Dermis blood vessel endothelial cell (primary cell): Measurements from ENCODE around the gene EIF4A3. TPM values are rescaled to one million over a fixed set of nuclear protein-coding genes. Genes with fewer than 3 reads are reported as not detected.

Source experiments
- DNase-seq: peaks from one replicate; pipeline ENCODE4 v3.0.0; 2010
- total RNA-seq: library from RNA; depleted of rRNA; stranded (reverse); fragments of >200 nt; gene quantifications from 2 replicates; pipeline ENCODE4 v1.2.3, GENCODE V29; 2014

EIF4A3 gene
- total RNA-seq, 1 donor from 2014 or later, result 99.6 TPM

DNA sequence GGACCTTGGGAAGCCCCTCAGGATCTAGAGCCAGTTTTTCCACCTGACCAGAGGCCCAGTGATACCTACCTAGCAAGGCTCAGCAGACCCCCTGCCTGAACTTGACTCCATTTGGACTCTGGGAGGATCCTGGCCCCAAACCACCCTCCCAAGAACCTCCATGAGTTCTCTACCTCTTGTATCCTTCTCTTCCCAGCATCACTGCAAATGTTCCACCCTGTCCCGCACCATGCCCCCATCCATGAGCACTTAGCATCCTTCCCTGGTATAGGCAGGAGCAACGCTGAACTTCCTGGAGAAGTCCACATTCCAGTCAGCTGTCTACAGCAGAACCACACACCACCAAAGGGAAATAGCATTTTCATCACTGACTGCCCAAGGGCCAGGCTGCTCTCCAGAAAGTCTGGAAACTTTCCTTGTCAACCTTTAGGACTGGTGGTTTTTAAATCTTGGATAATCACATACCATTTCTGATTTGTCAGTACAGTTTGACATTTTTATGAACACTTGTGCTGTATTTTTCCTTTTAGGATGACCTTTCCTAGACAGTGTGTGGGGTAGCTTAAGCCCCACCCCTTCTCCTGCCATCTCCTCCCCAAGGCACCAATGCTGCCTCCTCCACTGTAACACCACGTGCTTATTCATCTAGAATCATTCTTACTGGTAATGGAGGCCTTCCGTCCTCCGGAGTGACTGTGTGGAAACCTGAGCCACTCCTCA, 13.9 kb downstream of the EIF4A3 start:
- DNase-seq, result no peak

DNA sequence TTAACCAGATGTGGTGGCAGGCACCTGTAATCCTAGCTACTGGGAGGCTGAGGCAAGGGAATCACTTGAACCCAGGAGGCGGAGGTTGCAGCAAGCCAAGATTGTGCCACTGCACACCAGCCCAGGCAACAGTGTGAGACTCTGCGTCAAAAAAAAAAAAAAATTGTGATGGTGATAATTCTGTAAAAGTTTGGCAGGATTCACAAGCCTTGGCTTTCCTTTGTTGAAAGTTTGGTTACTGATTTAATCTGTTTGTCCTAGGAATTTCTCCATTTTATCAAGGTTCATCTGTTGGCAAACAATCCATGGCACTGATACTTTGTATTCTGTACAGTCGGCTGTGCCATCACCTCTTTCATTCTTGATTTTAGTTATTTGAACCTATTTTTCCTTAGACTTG, 15.9 kb downstream of the EIF4A3 start:
- no peak for DNase-seq

DNA sequence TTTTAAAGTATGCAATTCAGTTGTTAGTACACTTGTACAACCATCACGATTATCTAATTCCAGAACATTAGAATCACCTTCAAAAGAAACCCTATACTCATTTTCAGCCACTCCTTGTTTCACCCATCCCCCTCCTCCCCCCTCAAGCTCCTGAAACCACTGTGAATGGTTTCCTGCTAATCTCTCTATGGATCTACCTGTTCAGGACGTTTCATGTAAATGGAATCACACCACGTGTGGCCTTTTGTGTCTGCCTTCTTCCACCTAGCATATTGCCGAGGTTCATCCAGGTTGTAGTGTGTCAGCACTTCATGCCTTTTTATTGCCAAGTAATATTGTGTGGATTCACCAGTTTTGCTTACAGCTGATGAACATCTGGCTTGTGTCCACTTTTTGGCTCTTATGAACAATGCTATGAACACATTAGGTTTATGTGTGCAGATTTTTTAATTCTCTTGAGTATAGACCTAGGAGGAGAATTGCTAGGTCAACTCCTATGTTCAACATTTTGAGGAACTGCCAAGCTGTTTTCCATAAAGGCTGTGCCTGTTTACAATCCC, 17.8 kb downstream of the EIF4A3 start:
- no peak for DNase-seq

DNA sequence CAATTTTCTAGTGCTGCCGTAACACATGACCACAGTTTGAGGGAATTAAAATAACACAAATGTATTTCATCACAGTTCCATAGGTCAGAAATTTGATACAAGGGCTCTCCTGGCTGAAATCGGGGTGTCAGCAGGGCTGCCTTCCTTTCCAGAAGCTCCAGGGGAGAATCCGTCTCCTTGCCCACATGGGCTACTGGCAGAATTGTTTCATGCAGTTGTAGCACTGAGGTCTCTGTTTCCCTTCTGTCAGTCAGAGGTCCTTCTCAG, 20.5 kb downstream of the EIF4A3 start:
- no peak for DNase-seq

DNA sequence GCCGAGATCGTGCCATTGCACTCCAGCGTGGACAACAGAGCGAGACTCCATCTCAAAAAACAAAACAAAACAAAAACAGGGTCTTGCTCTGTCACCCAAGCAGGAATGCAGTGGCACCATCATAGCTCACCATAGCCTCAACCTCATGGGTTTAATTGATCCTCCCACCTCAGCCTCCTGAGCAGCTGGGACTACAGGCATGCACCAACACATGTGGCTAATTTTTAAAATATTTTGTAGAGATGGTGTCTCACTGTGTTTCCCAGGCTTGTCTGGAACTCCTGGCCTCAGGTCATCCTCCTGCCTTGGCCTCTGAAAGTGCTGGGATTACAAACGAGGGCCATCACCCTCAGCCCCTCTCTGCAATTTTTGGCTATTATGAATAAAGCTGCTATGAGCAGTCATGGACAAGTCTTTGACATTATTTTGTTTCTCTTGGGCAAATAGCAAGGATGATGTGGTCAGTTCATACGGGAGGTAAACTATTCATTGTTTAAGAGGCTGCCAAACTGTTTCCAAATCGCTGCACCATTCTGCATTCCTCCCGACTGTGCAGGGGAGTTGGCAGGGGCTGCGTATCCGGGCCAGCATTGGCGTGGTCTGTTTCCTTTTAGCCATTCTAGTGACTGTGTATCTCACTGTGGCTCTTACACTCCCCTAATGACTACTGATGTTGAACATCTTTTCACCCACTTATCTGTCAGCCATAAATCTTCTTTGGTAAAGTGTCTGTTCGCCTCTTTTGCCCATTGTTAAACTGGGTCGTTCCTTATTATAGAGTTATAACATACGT, 21.1 kb downstream of the EIF4A3 start:
- peak; percentile 11 for DNase-seq

DNA sequence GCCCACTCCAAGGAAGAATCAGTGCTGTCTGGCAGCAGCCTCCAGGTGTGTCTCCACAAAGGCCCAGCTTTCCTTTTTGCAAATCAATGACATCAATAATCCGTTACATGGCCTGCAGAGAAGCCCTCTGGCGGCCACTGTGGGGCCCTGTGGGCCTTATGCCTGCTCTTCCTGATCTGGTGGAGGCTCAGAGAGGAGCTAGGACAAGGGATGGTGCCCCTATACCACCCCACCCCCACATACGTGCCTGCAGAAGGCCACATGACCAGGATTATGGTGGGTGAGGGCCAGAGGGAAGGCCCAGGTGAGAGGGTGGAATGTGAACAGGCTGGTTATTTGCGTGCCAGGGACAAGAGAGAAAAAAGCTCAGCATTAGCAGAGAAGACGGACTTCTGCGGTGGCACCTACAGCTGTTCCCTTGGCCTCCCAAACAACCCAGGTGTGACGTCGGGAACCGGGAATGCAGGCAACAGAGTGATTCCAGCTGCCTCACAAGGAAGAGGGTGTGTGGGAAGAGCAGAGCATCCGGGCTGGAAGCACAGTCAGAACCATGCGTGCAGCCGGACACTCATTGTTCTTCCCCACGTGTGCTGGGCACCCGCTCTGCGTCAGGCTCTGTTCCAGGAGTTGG, 22.5 kb downstream of the EIF4A3 start:
- peak; percentile 47 for DNase-seq

DNA sequence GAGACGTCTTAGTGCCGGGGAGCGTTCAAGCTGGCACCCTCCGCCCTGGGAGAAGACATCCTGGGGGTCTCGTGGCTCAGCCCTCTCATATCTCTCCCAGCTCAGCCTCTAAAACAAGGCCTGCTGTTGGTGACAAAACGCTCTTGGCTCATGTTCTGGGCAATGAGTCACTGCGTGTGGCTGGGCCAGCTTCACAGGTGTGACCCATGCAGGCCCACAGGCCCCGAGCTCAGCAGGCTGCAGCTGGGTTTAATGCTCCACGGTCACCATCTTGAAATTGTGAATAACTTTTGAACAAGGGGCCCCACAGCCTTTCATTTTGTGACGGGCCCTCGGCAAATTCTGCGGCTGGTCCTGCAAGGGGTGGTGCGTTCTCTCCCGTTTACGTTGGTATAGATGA, 23.1 kb downstream of the EIF4A3 start:
- peak; percentile 13 for DNase-seq

DNA sequence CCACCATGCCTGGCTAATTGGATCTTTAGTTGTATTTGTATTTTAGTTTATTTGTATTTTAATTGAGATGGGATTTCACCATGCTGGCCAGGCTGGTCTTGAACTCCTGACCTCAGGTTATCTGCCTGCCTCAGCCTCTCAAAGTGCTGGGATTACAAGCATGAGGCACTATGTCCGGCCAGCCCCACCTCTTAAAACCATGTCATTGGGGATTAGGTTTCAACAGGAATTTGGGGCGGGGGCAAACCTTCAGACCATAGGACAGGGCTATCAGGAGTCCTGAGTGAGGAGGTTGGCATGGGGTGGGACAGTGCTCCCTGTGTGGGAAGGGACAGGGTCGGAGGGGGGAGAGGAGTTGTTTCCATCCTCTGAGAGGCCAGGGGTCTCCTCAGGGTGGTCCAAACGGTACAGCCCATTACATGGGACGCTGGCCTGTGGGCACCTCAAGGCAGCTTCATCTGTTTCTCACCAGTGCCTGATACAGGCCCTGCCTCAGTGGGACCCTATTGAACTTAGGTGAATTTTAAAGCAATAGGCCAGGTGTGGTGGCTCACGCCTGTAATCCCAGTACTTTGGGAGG, 23.9 kb downstream of the EIF4A3 start:
- DNase-seq, result no peak

DNA sequence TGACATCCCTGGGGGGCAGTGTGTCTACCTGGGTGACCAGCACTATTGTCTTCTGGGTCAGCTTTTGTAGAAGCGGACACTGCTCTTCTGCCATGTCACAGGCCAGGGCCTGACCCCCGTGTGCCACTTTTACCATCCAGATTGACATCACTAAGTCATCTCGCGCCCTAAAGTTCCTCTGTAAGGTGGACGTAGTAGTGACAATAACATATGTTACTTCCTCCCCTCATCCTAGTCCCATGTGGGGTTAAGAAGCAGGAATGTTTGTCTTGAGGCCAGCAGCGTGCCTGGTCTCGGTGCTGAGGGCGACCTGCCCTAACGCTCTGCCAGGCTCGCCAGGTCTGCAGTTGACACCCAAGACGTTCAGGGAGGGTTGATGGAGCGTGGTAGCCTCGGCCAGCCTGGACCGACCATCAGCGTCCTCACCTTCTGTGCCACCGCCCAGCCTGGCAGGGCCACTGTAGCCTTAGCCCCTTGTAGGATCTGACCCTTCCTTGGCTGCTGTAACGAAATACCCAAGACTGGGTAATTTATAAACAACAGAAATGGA, 24.8 kb downstream of the EIF4A3 start:
- DNase-seq, result no peak

DNA sequence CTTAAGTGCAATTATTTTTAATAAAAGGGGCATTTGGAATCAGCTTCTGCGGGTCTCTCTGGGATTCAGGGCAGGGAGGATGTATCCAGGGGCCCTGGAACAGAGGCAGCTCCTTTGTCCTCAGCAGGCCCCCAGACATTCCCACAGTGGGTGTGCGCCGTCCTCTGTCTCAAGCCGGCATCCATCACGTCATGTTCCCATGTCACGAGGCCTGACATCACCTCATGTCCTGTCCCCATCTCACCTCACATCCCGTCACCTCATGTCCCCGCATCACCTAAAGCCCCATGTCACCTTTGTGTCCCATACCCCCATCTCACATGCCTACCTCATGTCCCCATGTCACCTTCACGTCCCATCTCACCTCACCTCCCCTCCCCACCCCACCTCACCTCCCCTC, 27.1 kb downstream of the EIF4A3 start:
- DNase-seq, result no peak

DNA sequence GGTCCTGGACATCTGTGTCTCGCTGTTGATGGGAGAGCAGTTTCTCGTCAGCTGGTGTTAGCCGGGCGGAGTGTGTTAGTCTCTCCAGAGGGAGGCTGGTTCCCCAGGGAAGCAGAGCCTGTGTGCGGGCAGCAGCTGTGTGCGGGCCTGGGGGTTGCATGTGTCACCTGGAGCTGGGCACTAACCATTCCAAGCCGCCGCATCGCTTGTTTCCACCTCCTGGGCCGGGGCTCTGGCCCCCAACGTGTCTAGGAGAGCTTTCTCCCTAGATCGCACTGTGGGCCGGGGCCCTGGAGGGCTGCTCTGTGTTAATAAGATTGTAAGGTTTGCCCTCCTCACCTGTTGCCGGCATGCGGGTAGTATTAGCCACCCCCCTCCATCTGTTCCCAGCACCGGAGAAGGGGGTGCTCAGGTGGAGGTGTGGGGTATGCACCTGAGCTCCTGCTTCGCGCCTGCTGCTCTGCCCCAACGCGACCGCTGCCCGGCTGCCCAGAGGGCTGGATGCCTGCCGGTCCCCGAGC, 27.6 kb downstream of the EIF4A3 start:
- no peak for DNase-seq

DNA sequence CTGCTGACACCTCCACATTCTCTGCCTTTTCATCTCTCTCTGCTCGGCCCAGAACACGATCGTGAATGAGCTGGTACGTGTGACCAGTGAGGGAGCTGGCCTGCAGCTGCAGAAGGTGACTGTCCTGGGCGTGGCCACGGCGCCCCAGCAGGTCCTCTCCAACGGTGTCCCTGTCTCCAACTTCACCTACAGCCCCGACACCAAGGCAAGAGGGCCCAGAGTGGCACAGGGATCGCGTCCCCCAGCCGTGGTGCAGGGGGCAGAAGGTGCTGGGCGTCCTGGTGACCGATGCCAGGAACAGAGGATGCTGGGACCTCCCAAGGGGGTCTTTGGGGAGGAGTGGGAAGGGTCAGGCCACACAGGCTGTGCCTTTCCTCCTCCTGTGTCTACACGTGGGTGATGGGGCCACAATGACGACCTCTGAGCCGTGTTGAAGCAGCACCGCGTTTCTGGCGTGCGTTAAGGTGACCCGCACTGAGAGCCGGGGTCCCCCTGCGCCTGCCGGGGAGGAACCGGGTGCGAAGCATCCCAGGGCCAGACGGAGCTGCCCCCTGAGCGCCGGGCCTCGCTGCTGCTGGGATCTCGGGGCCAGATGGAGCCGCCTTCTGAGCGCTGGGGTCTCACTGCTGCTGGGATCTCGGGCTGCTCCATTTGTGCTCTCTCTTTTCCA, 28.2 kb downstream of the EIF4A3 start:
- DNase-seq, result no peak

DNA sequence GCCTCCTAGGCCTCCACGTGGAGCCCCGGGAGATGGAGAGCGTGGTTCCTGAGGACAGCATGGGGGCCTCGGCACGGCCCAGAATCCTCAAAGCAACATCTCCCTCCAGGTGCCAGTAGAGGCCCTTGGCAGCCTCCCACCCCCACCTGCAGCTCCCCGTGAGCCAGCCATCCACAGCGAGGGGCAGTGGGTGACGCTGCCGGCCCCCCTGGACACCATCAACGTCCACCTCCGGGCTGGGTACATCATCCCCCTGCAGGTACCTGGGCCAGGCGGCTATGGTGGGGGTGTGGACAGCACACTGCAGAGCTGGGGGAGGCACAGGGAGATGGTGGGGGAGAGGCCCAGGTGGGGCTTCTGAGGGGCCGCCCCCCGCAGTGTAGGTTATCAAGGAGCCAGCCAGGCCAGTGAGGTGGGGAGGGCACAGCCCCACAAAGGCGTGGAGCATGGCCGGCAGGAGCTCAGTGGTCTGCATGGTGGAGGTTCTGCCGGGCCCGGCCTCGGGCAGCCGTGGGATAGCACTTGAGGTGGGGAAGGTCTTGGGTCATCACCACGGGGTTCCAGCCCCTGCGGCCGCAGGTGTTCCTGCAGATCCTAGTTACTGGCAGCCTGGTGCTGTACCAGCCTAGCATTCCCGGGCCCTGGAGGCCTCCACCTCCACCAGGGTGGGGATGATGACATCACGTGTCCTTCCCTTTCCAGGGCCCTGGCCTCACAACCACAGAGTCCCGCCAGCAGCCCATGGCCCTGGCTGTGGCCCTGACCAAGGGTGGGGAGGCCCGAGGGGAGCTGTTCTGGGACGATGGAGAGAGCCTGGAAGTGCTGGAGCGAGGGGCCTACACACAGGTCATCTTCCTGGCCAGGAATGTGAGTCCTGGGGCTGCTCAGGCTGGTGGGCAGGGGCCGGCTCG, 29.2 kb downstream of the EIF4A3 start:
- no peak for DNase-seq

DNA sequence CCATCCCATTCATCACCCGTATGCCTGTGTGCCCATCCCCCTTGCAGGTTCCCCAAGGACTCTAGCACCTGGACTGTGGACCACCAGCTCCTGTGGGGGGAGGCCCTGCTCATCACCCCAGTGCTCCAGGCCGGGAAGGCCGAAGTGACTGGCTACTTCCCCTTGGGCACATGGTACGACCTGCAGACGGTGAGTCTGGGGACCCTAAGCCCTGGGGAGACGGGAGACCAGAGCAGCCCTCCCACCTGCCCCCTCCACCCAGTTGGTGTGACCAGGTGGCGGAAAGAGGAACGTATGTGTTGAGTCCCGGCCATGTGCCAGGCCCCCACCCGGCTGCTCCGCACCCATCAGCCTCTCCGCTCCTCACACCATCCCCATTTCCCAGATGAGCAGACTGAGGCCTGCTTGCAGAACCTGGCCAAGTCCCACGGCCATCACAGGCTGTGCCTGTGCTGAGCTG, 30.0 kb downstream of the EIF4A3 start:
- no peak for DNase-seq

DNA sequence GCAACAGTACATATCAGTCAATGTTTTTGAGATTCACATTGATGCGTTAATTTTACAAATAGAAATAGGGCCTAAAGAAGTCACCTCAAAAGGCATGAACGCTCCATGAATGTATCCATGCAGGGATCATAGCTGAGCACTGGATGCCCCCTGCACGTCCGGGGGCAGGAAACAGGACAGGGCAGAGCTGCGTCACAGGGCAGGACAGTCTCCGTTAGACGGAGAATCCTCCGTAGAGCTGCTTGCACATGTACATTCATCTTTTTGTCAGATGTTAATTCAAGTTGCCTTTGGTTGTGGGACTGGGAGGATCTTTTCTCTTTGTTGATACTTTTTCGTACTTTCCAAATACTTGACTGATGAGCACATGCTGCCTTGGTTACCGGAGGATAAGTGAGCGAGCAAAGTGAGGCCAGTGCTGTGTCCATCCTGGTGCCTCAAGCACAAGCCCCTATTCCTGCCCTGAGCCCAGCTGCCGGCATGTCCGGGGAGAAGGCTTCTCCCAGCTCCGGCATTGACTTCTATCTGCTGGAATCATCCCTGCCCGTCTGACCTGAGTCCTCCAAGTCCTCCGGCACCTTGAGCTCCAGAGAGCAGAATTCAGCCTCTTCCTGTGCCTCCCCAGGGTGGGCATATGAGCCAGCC, 30.5 kb downstream of the EIF4A3 start:
- peak; percentile 7 for DNase-seq

DNA sequence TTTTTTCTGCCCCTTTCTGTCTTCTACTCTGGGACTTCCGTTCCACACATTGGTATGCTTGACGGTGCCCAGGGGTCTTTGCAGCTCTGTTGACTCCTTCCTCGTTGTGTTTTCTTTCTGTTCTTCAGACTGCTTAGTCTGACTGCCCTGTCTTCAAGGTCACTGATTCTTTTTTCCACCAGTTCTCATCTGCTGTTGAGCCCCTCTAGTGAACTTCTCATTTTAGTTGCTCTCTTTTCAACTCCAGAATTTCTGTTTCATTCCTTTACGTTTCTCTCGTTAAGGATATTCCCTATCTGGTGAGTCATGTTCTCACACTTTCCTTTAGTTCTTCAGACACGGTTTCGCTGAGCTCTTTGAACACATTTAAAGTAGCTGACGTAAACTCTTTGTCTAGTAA, 31.8 kb downstream of the EIF4A3 start:
- DNase-seq, result no peak

DNA sequence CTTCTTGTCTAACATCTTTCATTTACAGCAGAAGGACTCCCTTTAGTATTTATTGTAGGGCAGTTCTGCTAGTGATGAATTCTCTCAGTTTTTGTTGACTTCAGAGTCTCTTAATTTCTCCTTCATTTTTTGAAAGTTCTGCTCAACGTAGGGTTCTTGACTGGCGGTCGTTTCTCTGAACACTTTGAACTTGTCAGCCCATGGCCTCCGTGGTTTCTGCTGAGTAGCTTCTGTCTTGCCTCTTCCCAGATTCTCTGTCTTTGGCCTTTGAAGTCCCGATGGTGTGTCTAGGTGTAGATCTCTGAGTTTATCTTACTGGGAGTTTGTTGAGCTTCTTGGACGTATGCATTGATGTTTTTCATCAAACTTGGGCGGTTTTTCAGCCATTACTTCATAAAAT, 32.2 kb downstream of the EIF4A3 start:
- no peak for DNase-seq

DNA sequence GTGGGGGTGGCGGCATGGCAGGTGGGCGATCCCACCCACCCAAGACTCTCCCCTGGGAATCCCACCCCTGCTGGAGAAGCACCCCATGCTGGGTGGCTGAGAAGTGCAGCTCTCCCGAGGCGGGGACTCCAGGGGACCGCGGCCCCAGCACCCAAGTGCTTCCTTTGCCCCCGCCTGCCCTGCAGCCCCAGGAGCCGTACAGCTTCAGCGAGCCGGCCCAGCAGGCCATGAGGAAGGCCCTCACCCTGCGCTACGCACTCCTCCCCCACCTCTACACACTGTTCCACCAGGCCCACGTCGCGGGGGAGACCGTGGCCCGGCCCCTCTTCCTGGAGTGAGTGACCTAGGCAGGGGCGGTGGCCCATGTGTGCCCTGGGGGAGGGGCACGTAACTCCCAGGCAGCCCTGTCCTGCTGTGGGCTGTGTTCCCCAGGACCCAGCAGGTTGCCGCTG, 33.9 kb downstream of the EIF4A3 start:
- no peak for DNase-seq

DNA sequence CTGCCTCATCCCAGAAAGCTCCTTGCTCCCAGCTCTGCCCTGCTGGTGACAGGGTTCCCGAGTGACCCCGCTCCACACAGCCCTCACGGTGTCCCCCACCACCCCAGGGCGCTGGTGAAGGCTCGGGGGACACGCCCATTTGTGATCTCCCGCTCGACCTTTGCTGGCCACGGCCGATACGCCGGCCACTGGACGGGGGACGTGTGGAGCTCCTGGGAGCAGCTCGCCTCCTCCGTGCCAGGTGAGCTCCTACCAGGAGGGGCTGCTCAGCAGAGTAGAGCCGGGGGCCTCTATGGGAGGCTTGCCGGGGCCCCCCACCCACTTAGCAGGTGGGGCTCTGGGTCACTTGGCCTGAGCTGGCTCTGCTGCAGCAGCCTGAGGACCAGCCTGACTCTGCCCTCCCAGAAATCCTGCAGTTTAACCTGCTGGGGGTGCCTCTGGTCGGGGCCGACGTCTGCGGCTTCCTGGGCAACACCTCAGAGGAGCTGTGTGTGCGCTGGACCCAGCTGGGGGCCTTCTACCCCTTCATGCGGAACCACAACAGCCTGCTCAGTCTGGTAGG, 34.4 kb downstream of the EIF4A3 start:
- DNase-seq, result no peak
